Uterus (tissue), 4 donors: Measurements from ENCODE around the gene ARSH. TPM values are rescaled to one million over a fixed set of nuclear protein-coding genes. Genes with fewer than 3 reads are reported as not detected.

Experiments used
- DNase-seq, 2 donors: peaks; one replicate each; pipeline ENCODE4 v3.0.0-alpha.2; 2019 to 2020
- H3K27ac ChIP-seq, 2 donors: fragments of 200-600 bp; sonication (generic); 1 replicate in 1 of 2; 2 replicates in 1 of 2; pipeline ENCODE4 v1.5.1; 2016 to 2018
- H3K27me3 ChIP-seq, 2 donors: fragments of 200-600 bp; sonication (generic); one replicate each; pipeline ENCODE4 v1.5.1; 2018 to 2019; ENCODE audit warnings: control low read depth in 1 of 2
- H3K36me3 ChIP-seq, 2 donors: fragments of 200-600 bp; sonication (generic); one replicate each; pipeline ENCODE4 v1.5.1; 2019; ENCODE audit warnings: control low read depth in 1 of 2
- H3K4me1 ChIP-seq, 2 donors: fragments of 200-600 bp; sonication (generic); one replicate each; pipeline ENCODE4 v1.5.1; 2018 to 2019; ENCODE audit warnings: control low read depth in 1 of 2
- H3K4me3 ChIP-seq, 2 donors: fragments of 200-600 bp; sonication (generic); 1 replicate in 1 of 2; 2 replicates in 1 of 2; pipeline ENCODE4 v1.5.1; 2018 to 2019; ENCODE audit warnings: mild to moderate bottlenecking in 1 of 2
- H3K9me3 ChIP-seq, 2 donors: fragments of 200-600 bp; sonication (generic); one replicate each; pipeline ENCODE4 v1.5.1; 2019; ENCODE audit warnings: control low read depth in 1 of 2
- POLR2A ChIP-seq, 2 donors: fragments of 450-650 bp; IDR thresholded peaks; one replicate each; pipeline ENCODE4 v1.6.1; 2016; ENCODE audit warnings: antibody characterized with exemption in 2 of 2, mild to moderate bottlenecking in 1 of 2, moderate library complexity in 1 of 2
- intact Hi-C: fragments of 100-400 bp; cut with DNase I; formaldehyde crosslinking; loops from one replicate; pipeline ENCODE4 v1.15.1; 2023; ENCODE audit warnings: low total_unique reads
- small RNA-seq: library from RNA; depleted of rRNA; stranded (forward); fragments of <200 nt; gene quantifications from one replicate; pipeline ENCODE3, GENCODE V24; 2016
- total RNA-seq, 4 donors: library from RNA; depleted of rRNA in 3 of 4; stranded (reverse); fragments of >200 nt in 3 of 4; gene quantifications; one replicate each; pipeline versions ENCODE4 v1.1.0 to v1.2.4, GENCODE V29; 2014 to 2023
- TF ChIP-seq, protein P1 (sequence below), 4 experiments: fragments of 200-600 bp in 2 of 4; fragments of 450-650 bp in 2 of 4; sonication (generic) in 2 of 4; IDR thresholded peaks; one replicate each; pipeline ENCODE4 v1.5.1; 2016 to 2019; ENCODE audit warnings: antibody characterized with exemption in 4 of 4, mild to moderate bottlenecking in 2 of 4, moderate library complexity in 1 of 4
- donor health status: DM: yes; HTN: yes; CAD: no.

Gene ARSH
- total RNA-seq, 4 donors from 2014 or later: not detected

DNA sequence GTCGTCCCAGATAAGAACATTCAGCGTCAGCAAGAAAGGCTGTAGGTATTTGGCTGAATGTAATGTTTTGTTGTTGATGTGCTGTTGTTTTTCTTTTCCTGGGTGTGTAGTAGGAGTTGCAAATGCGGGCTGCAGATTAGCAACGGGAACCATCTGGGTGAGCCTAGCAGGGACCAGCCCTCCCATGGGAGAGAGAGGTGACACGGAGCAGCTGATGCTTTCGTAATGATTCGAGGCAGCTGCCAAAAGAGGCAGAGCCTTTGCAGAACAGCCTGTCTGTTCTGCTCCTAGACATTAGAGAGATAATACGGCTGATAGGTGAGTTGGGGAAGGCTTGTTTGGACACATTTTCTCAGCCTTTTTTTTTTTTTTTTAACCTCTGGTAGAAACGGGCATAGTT, 60.2 kb downstream of the ARSH start:
- DNase-seq: no peak
- Histone ChIP-seq H3K9me3 (no peaks in the 10 kb centered on the region), H3K36me3 (no peaks in the 10 kb centered on the region), H3K4me3 (no peak overlapping the region), H3K4me1 (no peaks in the 10 kb centered on the region), H3K27me3 (no peaks in the 10 kb centered on the region), H3K27ac (no peak overlapping the region)
- TF ChIP-seq POLR2A (IDR thresholded peaks at IDR 0.05): no peak
- TF ChIP-seq, protein P1, sequence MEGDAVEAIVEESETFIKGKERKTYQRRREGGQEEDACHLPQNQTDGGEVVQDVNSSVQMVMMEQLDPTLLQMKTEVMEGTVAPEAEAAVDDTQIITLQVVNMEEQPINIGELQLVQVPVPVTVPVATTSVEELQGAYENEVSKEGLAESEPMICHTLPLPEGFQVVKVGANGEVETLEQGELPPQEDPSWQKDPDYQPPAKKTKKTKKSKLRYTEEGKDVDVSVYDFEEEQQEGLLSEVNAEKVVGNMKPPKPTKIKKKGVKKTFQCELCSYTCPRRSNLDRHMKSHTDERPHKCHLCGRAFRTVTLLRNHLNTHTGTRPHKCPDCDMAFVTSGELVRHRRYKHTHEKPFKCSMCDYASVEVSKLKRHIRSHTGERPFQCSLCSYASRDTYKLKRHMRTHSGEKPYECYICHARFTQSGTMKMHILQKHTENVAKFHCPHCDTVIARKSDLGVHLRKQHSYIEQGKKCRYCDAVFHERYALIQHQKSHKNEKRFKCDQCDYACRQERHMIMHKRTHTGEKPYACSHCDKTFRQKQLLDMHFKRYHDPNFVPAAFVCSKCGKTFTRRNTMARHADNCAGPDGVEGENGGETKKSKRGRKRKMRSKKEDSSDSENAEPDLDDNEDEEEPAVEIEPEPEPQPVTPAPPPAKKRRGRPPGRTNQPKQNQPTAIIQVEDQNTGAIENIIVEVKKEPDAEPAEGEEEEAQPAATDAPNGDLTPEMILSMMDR (IDR thresholded peaks at IDR 0.05): no peak
- intact Hi-C loops: no loop called here

DNA sequence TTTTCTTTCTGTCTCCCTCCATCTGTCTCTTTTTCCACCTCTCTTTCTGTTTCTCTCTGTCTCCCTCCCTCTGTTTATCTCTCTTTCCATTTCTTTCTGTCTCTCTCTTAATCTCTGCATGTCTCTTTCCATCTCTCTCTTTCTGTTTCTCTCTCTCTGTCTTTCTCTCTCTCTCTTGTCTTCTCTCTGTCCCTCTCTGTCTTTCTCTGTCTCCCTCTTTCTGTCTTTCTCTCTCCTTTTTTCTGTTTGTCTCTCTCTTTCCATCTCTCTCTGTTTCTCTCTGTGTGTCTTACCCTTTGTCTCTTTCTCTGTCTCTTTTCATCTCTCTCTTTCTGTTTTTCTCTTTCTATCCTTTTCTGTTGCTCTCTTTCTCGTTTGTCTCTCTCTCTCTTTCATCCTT, 69.6 kb downstream of the ARSH start:
- Histone ChIP-seq H3K9me3 (no peaks in the 10 kb centered on the region), H3K4me1 (no peaks in the 10 kb centered on the region), H3K36me3 (no peaks in the 10 kb centered on the region), H3K27ac (no peak overlapping the region), H3K4me3 (no peak overlapping the region), H3K27me3 (no peaks in the 10 kb centered on the region)
- intact Hi-C loops: no loop called here
- DNase-seq: no peak
- TF ChIP-seq POLR2A (IDR thresholded peaks at IDR 0.05): no peak
- TF ChIP-seq, protein P1 (IDR thresholded peaks at IDR 0.05): no peak

DNA sequence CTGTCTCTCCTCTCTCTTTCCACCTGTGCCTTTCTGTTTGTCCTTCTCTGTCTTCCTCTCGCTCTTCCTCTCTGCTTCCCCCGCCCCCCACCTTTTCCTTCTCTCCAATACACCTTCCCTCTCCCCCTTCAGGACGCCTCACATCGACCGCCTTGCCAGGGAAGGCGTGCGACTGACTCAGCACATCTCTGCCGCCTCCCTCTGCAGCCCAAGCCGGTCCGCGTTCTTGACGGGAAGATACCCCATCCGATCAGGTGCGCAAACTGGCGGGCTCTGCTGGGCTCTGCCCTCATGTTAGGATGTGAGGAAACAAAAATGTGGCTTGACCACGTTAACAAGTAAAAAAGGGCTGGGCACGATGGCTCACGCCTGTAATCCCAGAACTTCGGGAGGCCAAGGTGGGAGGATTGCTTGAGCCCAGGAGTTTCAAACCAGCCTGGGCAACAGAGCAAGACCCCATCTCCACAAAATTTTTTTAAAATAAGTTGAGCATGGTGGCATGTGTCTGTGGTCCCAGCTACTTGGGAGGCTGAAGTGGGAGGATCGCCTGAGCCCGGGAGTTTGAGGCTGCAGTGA, 70.2 kb downstream of the ARSH start:
- no peaks in the 10 kb centered on the region for H3K36me3 ChIP-seq
- no peak overlapping the region for H3K27ac ChIP-seq
- no peak overlapping the region for H3K4me3 ChIP-seq
- H3K4me1 ChIP-seq: no peaks in the 10 kb centered on the region
- no peaks in the 10 kb centered on the region for H3K9me3 ChIP-seq
- DNase-seq: no peak
- no peaks in the 10 kb centered on the region for H3K27me3 ChIP-seq
- intact Hi-C loops: no loop called here
- TF ChIP-seq, protein P1 (IDR thresholded peaks at IDR 0.05): no peak
- no peak for TF ChIP-seq POLR2A (IDR thresholded peaks at IDR 0.05)

Small RNA genes lying within 50 kb of the gene (small RNA-seq; reads per million reads assigned to genes)
- gene RN7SL578P: not detected

Other genes starting within 250 kb of the ARSH start
- gene GYG2, start 177.6 kb upstream of the ARSH start, total RNA-seq: 1 to 10 TPM in 3 of 4 donors, not detected in 1; 1.0 to 9.6 (median 2.4) TPM
- gene ARSD, start 77.2 kb upstream of the ARSH start, total RNA-seq: 10 to 100 TPM; 14.3 to 46.8 (median 25.5) TPM
- under 1 TPM in 1 of 4 donors, not detected in 3; 0.14 TPM for gene ARSF, start 34.9 kb downstream of the ARSH start, total RNA-seq